Trophoblast cell (in vitro differentiated cells and primary cell): ENCODE results near the gene MGAT5.

ENCODE experiments used
- DNase-seq, 2 donors: peaks; one replicate each; pipeline ENCODE4 v3.0.0-alpha.2; 2016
- H2AFZ ChIP-seq: 2 replicates; pipeline ENCODE4 v1.6.1; 2013; ENCODE audit warnings: low read length, moderate library complexity, mild to moderate bottlenecking; ENCODE audit not compliant: insufficient read depth, poor library complexity
- H2AK5ac ChIP-seq: 2 replicates; pipeline ENCODE4 v1.6.1; 2013; ENCODE audit warnings: mild to moderate bottlenecking, low read length
- H2BK120ac ChIP-seq: 2 replicates; pipeline ENCODE4 v1.6.1; 2013; ENCODE audit warnings: low read length, mild to moderate bottlenecking, moderate library complexity; ENCODE audit not compliant: insufficient read depth, poor library complexity
- H2BK12ac ChIP-seq: 2 replicates; pipeline ENCODE4 v1.6.1; 2013; ENCODE audit warnings: mild to moderate bottlenecking, low read length, moderate library complexity
- H2BK5ac ChIP-seq: 2 replicates; pipeline ENCODE4 v1.6.1; 2013; ENCODE audit warnings: low read length, low read depth, moderate library complexity, mild to moderate bottlenecking; ENCODE audit not compliant: poor library complexity
- H3K14ac ChIP-seq: 2 replicates; pipeline ENCODE4 v1.6.1; 2013; ENCODE audit warnings: mild to moderate bottlenecking, low read length
- H3K18ac ChIP-seq: 2 replicates; pipeline ENCODE4 v1.6.1; 2013; ENCODE audit warnings: mild to moderate bottlenecking, low read length
- H3K23ac ChIP-seq: 2 replicates; pipeline ENCODE4 v1.6.1; 2013; ENCODE audit warnings: low read length
- H3K27ac ChIP-seq: 2 replicates; pipeline ENCODE4 v1.5.1; 2013; ENCODE audit warnings: low read depth, mild to moderate bottlenecking, inconsistent platforms, low read length, moderate library complexity
- H3K27me3 ChIP-seq: 2 replicates; pipeline ENCODE4 v1.6.1; 2013; ENCODE audit warnings: inconsistent platforms, mild to moderate bottlenecking, low read length, moderate library complexity; ENCODE audit not compliant: insufficient read depth
- H3K36me3 ChIP-seq, 2 experiments: 1 replicate in 1 of 2; 2 replicates in 1 of 2; pipeline ENCODE4 v1.6.1; 2013; ENCODE audit warnings: low read length in 2 of 2, mild to moderate bottlenecking in 2 of 2, moderate library complexity in 1 of 2; ENCODE audit not compliant: insufficient read depth in 2 of 2, control insufficient read depth in 1 of 2
- H3K4ac ChIP-seq: 2 replicates; pipeline ENCODE4 v1.6.1; 2013; ENCODE audit warnings: low read depth, mild to moderate bottlenecking, low read length, moderate library complexity
- H3K4me1 ChIP-seq, 2 experiments: 1 replicate in 1 of 2; 2 replicates in 1 of 2; pipeline ENCODE4 v1.6.1; 2013; ENCODE audit warnings: low read length in 2 of 2, mild to moderate bottlenecking in 2 of 2, moderate library complexity in 1 of 2; ENCODE audit not compliant: insufficient read depth in 2 of 2, control insufficient read depth in 1 of 2
- H3K4me2 ChIP-seq: 2 replicates; pipeline ENCODE4 v1.6.1; 2013; ENCODE audit warnings: inconsistent platforms, mild to moderate bottlenecking, low read length, moderate library complexity
- H3K4me3 ChIP-seq: 2 replicates; pipeline ENCODE4 v1.5.1; 2013; ENCODE audit warnings: mild to moderate bottlenecking, low read depth, low read length, inconsistent platforms
- H3K79me1 ChIP-seq: one replicate; pipeline ENCODE4 v1.6.1; 2013; ENCODE audit warnings: low read length
- H3K79me2 ChIP-seq: 2 replicates; pipeline ENCODE4 v1.6.1; 2013; ENCODE audit warnings: low read length, mild to moderate bottlenecking; ENCODE audit not compliant: control insufficient read depth, insufficient read depth, poor library complexity
- H3K9ac ChIP-seq: 2 replicates; pipeline ENCODE4 v1.6.1; 2013; ENCODE audit warnings: mild to moderate bottlenecking, low read length
- H3K9me3 ChIP-seq: 2 replicates; pipeline ENCODE4 v1.6.1; 2013; ENCODE audit warnings: low read depth, mild to moderate bottlenecking, control low read depth, inconsistent platforms, low read length; ENCODE audit not compliant: insufficient read depth
- H4K12ac ChIP-seq: 2 replicates; pipeline ENCODE4 v1.6.1; 2013; ENCODE audit warnings: low read depth, mild to moderate bottlenecking, low read length, moderate library complexity
- H4K8ac ChIP-seq: 2 replicates; pipeline ENCODE4 v1.6.1; 2013; ENCODE audit warnings: low read depth, mild to moderate bottlenecking, low read length, moderate library complexity
- H4K91ac ChIP-seq: one replicate; pipeline ENCODE4 v1.6.1; 2013; ENCODE audit warnings: low read depth, mild to moderate bottlenecking, low read length, moderate library complexity
- WGBS: extraction: QIAGEN DNeasy Blood & Tissue Kit; methylation state at CpG from one replicate; pipeline ENCODE4 v1.1.7; 2013; ENCODE audit warnings: missing lambda C conversion rate; ENCODE audit not compliant: insufficient read length, insufficient coverage; ENCODE audit errors: extremely low coverage; 5-methylcytosine and 5-hydroxymethylcytosine counted together

MGAT5 gene

GRCh38 chr2:134207589-134208209, 46.2 kb upstream of the MGAT5 start:
- Histone ChIP-seq H3K14ac (no peak overlapping the region), H2BK5ac (no peak overlapping the region), H3K4me2 (no peak overlapping the region), H3K27me3 (no peaks in the 10 kb centered on the region), H3K79me2 (no peaks in the 10 kb centered on the region), H2AK5ac (no peak overlapping the region), H3K18ac (no peak overlapping the region), H4K8ac (no peak overlapping the region), H2BK12ac (no peak overlapping the region), H3K4me3 (no peak overlapping the region), H4K12ac (no peak overlapping the region), H3K79me1 (no peaks in the 10 kb centered on the region), H2BK120ac (no peak overlapping the region), H3K9ac (no peak overlapping the region), H3K9me3 (no peaks in the 10 kb centered on the region), H3K4me1 (peaks cover 2 to 6% of the 10 kb centered on the region in 2 experiments), H3K23ac (no peak overlapping the region), H3K4ac (no peak overlapping the region), H3K36me3 (no peaks in the 10 kb centered on the region), H2AFZ (no peak overlapping the region), H4K91ac (no peak overlapping the region), H3K27ac (no peak overlapping the region)
- WGBS = no CpG with 5 or more reads among the region's 5 CpGs
- DNase-seq = peak; percentile 22 to 55

DNA sequence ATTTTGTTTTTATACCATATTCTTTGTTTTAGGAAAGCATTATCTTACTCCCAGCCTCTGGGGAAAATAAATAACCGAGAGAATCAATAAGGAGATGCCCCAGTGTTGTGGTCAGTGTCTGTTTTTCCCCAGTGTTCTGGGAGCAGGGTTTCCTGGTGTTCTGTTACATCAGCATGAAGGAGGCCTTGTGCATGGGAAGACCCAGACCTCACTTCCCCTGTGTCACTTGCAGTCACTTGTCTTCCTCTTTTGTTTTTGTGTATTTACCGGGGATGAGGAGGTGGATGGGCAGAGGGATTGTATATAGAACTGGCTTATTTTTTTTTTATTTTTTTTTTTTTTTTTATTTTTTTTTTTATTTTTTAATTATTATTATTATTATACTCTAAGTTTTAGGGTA, 45.0 kb upstream of the MGAT5 start:
- Histone ChIP-seq H2BK120ac (no peak overlapping the region), H3K4me1 (peaks cover 2 to 6% of the 10 kb centered on the region in 2 experiments), H4K91ac (no peak overlapping the region), H3K79me1 (no peaks in the 10 kb centered on the region), H3K4me3 (no peak overlapping the region), H2BK12ac (no peak overlapping the region), H4K8ac (no peak overlapping the region), H4K12ac (no peak overlapping the region), H3K23ac (no peak overlapping the region), H3K4me2 (no peak overlapping the region), H2AK5ac (no peak overlapping the region), H3K4ac (no peak overlapping the region), H3K9me3 (no peaks in the 10 kb centered on the region), H2AFZ (no peak overlapping the region), H3K79me2 (no peaks in the 10 kb centered on the region), H3K18ac (no peak overlapping the region), H3K27ac (no peak overlapping the region), H3K9ac (no peak overlapping the region), H3K36me3 (no peaks in the 10 kb centered on the region), H3K14ac (no peak overlapping the region), H2BK5ac (no peak overlapping the region), H3K27me3 (no peaks in the 10 kb centered on the region)
- WGBS = no CpG with 5 or more reads among the region's 2 CpGs
- DNase-seq = no peak

GRCh38 chr2:134212746-134213145, 41.1 kb upstream of the MGAT5 start:
- WGBS = no CpG with 5 or more reads among the region's 3 CpGs

DNA sequence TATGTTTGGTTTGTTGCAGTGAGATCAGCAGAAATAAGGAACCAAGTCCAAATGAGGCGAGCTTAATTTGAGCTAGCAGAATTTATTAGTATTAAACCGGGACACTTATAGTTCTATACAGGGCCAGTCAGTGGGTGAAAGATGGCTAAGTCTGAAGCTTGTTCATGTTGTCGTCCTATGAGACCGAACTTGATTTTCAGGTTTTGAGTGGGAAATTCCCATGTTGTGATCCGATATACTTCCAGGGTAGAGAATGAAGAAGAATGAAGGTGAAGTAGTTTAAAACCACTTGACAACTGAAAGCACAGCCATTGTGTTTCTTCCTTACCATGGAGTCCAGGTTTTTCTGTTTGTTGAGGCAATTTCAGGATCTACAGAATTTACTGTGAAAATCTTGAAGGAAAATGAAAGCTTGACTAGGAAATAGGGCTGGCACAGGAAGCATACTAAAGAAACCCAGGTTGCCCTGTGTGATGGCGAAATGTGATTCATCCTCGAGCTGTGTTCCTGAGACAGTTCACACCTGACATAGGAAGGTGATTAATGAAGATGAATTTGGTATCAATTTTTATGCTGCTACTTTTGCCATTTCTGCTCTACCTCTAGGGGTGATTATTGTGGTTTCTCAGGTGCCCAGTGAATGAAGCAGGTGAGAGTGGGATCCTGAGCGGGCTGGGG, 37.6 kb upstream of the MGAT5 start:
- H3K27ac ChIP-seq = no peak overlapping the region
- no peak overlapping the region for H3K9ac ChIP-seq
- H2AFZ ChIP-seq = no peak overlapping the region

More at GRCh38 chr2:134212746-134213145, 41.1 kb upstream of the MGAT5 start:
- Histone ChIP-seq H3K27ac (no peak overlapping the region), H2AFZ (no peak overlapping the region), H4K91ac (no peak overlapping the region), H3K36me3 (no peaks in the 10 kb centered on the region), H3K9me3 (no peaks in the 10 kb centered on the region), H2BK12ac (no peak overlapping the region), H4K12ac (no peak overlapping the region), H3K9ac (no peak overlapping the region), H2BK5ac (no peak overlapping the region), H3K4ac (no peak overlapping the region), H3K79me1 (no peaks in the 10 kb centered on the region), H3K79me2 (no peaks in the 10 kb centered on the region), H3K4me3 (no peak overlapping the region), H3K23ac (no peak overlapping the region), H3K27me3 (no peaks in the 10 kb centered on the region), H4K8ac (no peak overlapping the region), H3K4me1 (peaks cover 3 to 4% of the 10 kb centered on the region in 2 experiments), H3K4me2 (no peak overlapping the region), H3K14ac (no peak overlapping the region), H2BK120ac (no peak overlapping the region), H2AK5ac (no peak overlapping the region), H3K18ac (no peak overlapping the region)
- DNase-seq = no peak

More for the DNA sequence above, 37.6 kb upstream of the MGAT5 start:
- H3K23ac ChIP-seq = no peak overlapping the region
- WGBS = no CpG with 5 or more reads among the region's 8 CpGs
- H2BK120ac ChIP-seq = no peak overlapping the region
- no peaks in the 10 kb centered on the region for H3K27me3 ChIP-seq
- no peak overlapping the region for H3K14ac ChIP-seq
- H3K4me1 ChIP-seq = peaks cover 3 to 6% of the 10 kb centered on the region in 2 experiments
- peak overlapping the region; percentile 14 for H2AK5ac ChIP-seq
- H3K79me2 ChIP-seq = peaks cover 2% of the 10 kb centered on the region
- no peaks in the 10 kb centered on the region for H3K36me3 ChIP-seq
- no peak overlapping the region for H4K8ac ChIP-seq
- no peak overlapping the region for H3K18ac ChIP-seq
- H4K91ac ChIP-seq = no peak overlapping the region
- H2BK12ac ChIP-seq = no peak overlapping the region
- H3K4ac ChIP-seq = peak overlapping the region; percentile 35
- no peak overlapping the region for H2BK5ac ChIP-seq
- H3K79me1 ChIP-seq = no peaks in the 10 kb centered on the region
- DNase-seq = peak; percentile 72 to 92
- H3K4me2 ChIP-seq = no peak overlapping the region
- H4K12ac ChIP-seq = no peak overlapping the region
- no peaks in the 10 kb centered on the region for H3K9me3 ChIP-seq
- H3K4me3 ChIP-seq = no peak overlapping the region
